HepG2 (cell line): Measurements from ENCODE around the gene PEX11G. TPM values are rescaled to one million over a fixed set of nuclear protein-coding genes. Genes with fewer than 3 reads are reported as not detected.

ENCODE experiments used
- ATAC-seq: fragments of 200-7000 bp; cut with Tn5 transposase; 3 replicates; pipeline ENCODE4 v1.9.1; 2020; ENCODE audit warnings: mild to moderate bottlenecking, moderate library complexity
- BruUV-seq: library from RNA; stranded (reverse); fragments of 400-500 nt; replicated peaks from 2 replicates; lab custom pipeline; 2021; lab: Mats Ljungman, UMichigan
- CTCF ChIA-PET: fragments of 300-600 bp; formaldehyde crosslinking; extraction: SDS; loops from one replicate; lab custom pipeline; 2021; ENCODE audit warnings: low total read pairs, inconsistent platforms, low intra/inter-chr PET ratio; lab: Yijun Ruan, JAX
- POLR2A ChIA-PET: fragments of 350-600 bp; sonication (Branson Sonifier 250); formaldehyde crosslinking; loops from one replicate; lab custom pipeline; 2020; ENCODE audit warnings: antibody characterized with exemption, inconsistent platforms; lab: Yijun Ruan, JAX
- DNase-seq: peaks from one replicate; pipeline ENCODE4 v3.0.0-alpha.2; 2015; ENCODE audit warnings: low spot score
- FAIRE-seq: peaks from 3 replicates; lab custom pipeline; 2011; peaks lifted over from hg19 to GRCh38; lab: Jason Lieb, UNC
- H2AFZ ChIP-seq: one replicate; pipeline ENCODE4 v1.6.1; 2011; ENCODE audit warnings: low read length, inconsistent platforms
- H3K27ac ChIP-seq: fragments of 300-600 bp; 3 replicates; pipeline ENCODE4 v1.8.0; 2011; ENCODE audit warnings: mixed run types, mild to moderate bottlenecking, mixed read lengths, low read length, inconsistent platforms; ENCODE audit not compliant: insufficient read depth; ENCODE audit errors: extremely low read length
- H3K27me3 ChIP-seq, 2 experiments: fragments of 200-600 bp in 1 of 2; 2 replicates in 1 of 2; 3 replicates in 1 of 2; pipeline versions ENCODE4 v1.6.0 to v1.8.0; 2011; ENCODE audit warnings: low read length in 2 of 2, mild to moderate bottlenecking in 2 of 2, moderate library complexity in 2 of 2, inconsistent platforms in 1 of 2; ENCODE audit not compliant: insufficient read depth in 2 of 2, control insufficient read depth in 1 of 2
- H3K36me3 ChIP-seq, 2 experiments: fragments of 200-600 bp in 1 of 2; replicated peaks in 1 of 2; 2 replicates in 1 of 2; 3 replicates in 1 of 2; pipeline versions ENCODE4 v1.5.1 to v1.8.0; 2011; ENCODE audit warnings: low read length in 2 of 2, inconsistent platforms in 1 of 2; ENCODE audit not compliant: insufficient read depth in 2 of 2, control insufficient read depth in 1 of 2
- H3K4me1 ChIP-seq: 2 replicates; pipeline ENCODE4 v1.5.1; 2012; ENCODE audit warnings: low read length, inconsistent platforms; ENCODE audit not compliant: insufficient read depth
- H3K4me2 ChIP-seq: 2 replicates; pipeline ENCODE4 v1.6.0; 2011; ENCODE audit warnings: low read depth, low read length, inconsistent platforms
- H3K4me3 ChIP-seq, 3 experiments: fragments of 200-600 bp in 1 of 3; sonication (generic), shearing (Covaris generic) in 1 of 3; replicated peaks in 1 of 3; 2 replicates each; pipeline ENCODE4 v1.5.1; 2011 to 2016; ENCODE audit warnings: low read length in 3 of 3, inconsistent platforms in 2 of 3, low read depth in 2 of 3, mild to moderate bottlenecking in 2 of 3, control low read depth in 1 of 3, mixed read lengths in 1 of 3; ENCODE audit not compliant: insufficient read depth in 1 of 3
- H3K79me2 ChIP-seq: one replicate; pipeline ENCODE4 v1.6.1; 2011; ENCODE audit warnings: low read length, inconsistent platforms; ENCODE audit not compliant: insufficient read depth
- H3K9ac ChIP-seq: 2 replicates; pipeline ENCODE4 v1.6.0; 2011; ENCODE audit warnings: mild to moderate bottlenecking, low read depth, low read length, inconsistent platforms; ENCODE audit not compliant: insufficient read depth
- H3K9me3 ChIP-seq: 2 replicates; pipeline ENCODE4 v1.5.1; 2012; ENCODE audit warnings: mild to moderate bottlenecking, low read length
- H4K20me1 ChIP-seq: 2 replicates; pipeline ENCODE4 v1.6.0; 2011; ENCODE audit warnings: inconsistent platforms, mild to moderate bottlenecking, low read length, moderate library complexity; ENCODE audit not compliant: insufficient read depth
- FOXA1 ChIP-seq, 2 experiments: fragments of 450-650 bp in 1 of 2; sonication (generic) in 1 of 2; formaldehyde crosslinking in 1 of 2; IDR thresholded peaks; 2 replicates each; pipeline versions ENCODE4 v1.4.0 to v1.6.1; 2016 to 2020; ENCODE audit warnings: missing genetic modification reagents in 1 of 2
- MBD4 ChIP-seq: IDR thresholded peaks from 2 replicates; pipeline ENCODE4 v1.6.1; 2012; ENCODE audit warnings: low read length, inconsistent platforms, borderline replicate concordance
- MLX ChIP-seq: IDR thresholded peaks from 2 replicates; pipeline ENCODE4 v1.6.1; 2016
- SALL1 ChIP-seq: sonication (generic); formaldehyde crosslinking; IDR thresholded peaks from 2 replicates; pipeline ENCODE4 v1.8.0; 2022; ENCODE audit warnings: mild to moderate bottlenecking, missing genetic modification reagents
- SMARCE1 ChIP-seq: fragments of 450-650 bp; IDR thresholded peaks from 2 replicates; pipeline ENCODE4 v1.6.1; 2017; ENCODE audit warnings: borderline replicate concordance
- SP140L ChIP-seq: sonication (generic); formaldehyde crosslinking; IDR thresholded peaks from 2 replicates; pipeline ENCODE4 v1.4.0; 2020; ENCODE audit warnings: missing genetic modification reagents, borderline replicate concordance
- TEAD2 ChIP-seq: sonication (generic); formaldehyde crosslinking; IDR thresholded peaks from 2 replicates; pipeline ENCODE4 v1.9.0; 2021; ENCODE audit warnings: missing genetic modification reagents
- TGIF2 ChIP-seq: IDR thresholded peaks from 2 replicates; pipeline ENCODE4 v1.6.1; 2016; ENCODE audit warnings: control low read depth, missing compliant biosample characterization
- ZFP36L1 ChIP-seq: sonication (generic); formaldehyde crosslinking; IDR thresholded peaks from 2 replicates; pipeline ENCODE4 v1.8.0; 2022; ENCODE audit warnings: mild to moderate bottlenecking, missing genetic modification reagents, moderate library complexity
- ZNF207 ChIP-seq: fragments of 450-650 bp; IDR thresholded peaks from 2 replicates; pipeline ENCODE4 v1.6.1; 2016; ENCODE audit warnings: antibody characterized with exemption, borderline replicate concordance
- ZNF263 ChIP-seq: sonication (generic); formaldehyde crosslinking; IDR thresholded peaks from 2 replicates; pipeline ENCODE4 v1.4.0; 2020; ENCODE audit warnings: missing genetic modification reagents
- ZNF318 ChIP-seq: sonication (generic); formaldehyde crosslinking; IDR thresholded peaks from 2 replicates; pipeline ENCODE4 v1.4.0; 2020; ENCODE audit warnings: mild to moderate bottlenecking, missing genetic modification reagents
- ZNF414 ChIP-seq: sonication (generic); formaldehyde crosslinking; IDR thresholded peaks from 2 replicates; pipeline ENCODE4 v1.5.0; 2020; ENCODE audit warnings: missing genetic modification reagents
- ZNF567 ChIP-seq: sonication (generic); formaldehyde crosslinking; IDR thresholded peaks from 2 replicates; pipeline ENCODE4 v1.8.1; 2023; ENCODE audit warnings: mild to moderate bottlenecking, missing genetic modification reagents, borderline replicate concordance
- ZNF678 ChIP-seq: sonication (generic); formaldehyde crosslinking; IDR thresholded peaks from 2 replicates; pipeline ENCODE4 v1.4.0; 2020; ENCODE audit warnings: mild to moderate bottlenecking, missing genetic modification reagents
- WGBS: methylation state at CpG from one replicate; pipeline ENCODE4 v1.1.6; 2017; ENCODE audit warnings: low lambda C conversion rate; 5-methylcytosine and 5-hydroxymethylcytosine counted together
- in situ Hi-C: cut with HindIII; loops from 2 replicates; pipeline ENCODE4 v1.10.0; 2017; ENCODE audit warnings: low pct_unique_long_range_greater_than_20kb; ENCODE audit not compliant: extremely low pct_ligation_motif_present
- intact Hi-C: fragments of 100-400 bp; cut with micrococcal nuclease; formaldehyde crosslinking; loops from one replicate; pipeline ENCODE4 v1.10.0; 2022; ENCODE audit not compliant: unreplicated experiment
- polyA plus RNA-seq, 8 experiments: library from polyadenylated mRNA; depleted of rRNA in 3 of 8; stranded (reverse) in 7 of 8; unstranded in 1 of 8; fragments of >200 nt; fragmentation: Illumina TruSeq in 4 of 8; extraction: Trizol in 4 of 8; gene quantifications; 2 replicates each; pipeline versions ENCODE4 v1.2.1 to v1.2.3, GENCODE V29; 2011 to 2016; ENCODE audit warnings: low read depth in 4 of 8, missing spikeins in 1 of 8, mixed read lengths in 1 of 8; ENCODE audit not compliant: insufficient read depth in 1 of 8
- total RNA-seq, 5 experiments: library from RNA; depleted of rRNA; stranded (reverse); fragments of >200 nt; fragmentation: Illumina TruSeq; extraction: Trizol; gene quantifications; 2 replicates each; pipeline ENCODE4 v1.2.3, GENCODE V29; 2016; ENCODE audit warnings: low read depth in 1 of 5

PEX11G gene
- total and polyA plus RNA-seq, 2 of the 13 experiments (the other 11 are each of a cell fraction or from before 2014, with no cell fraction given) = not detected

GRCh38 chr19:7454998-7455397 is 33.8 kb downstream of the PEX11G start:
- CTCF ChIA-PET = no interaction called here
- H3K9me3 ChIP-seq = peaks cover 19% of the 10 kb centered on the region
- BruUV-seq = no TSS peak
- intact Hi-C loops = no loop called here
- WGBS = 98% methylated on average over 8 of the region's 8 CpGs
- peaks cover 23 to 46% of the 10 kb centered on the region in 2 experiments for H3K36me3 ChIP-seq
- in situ Hi-C loops = no loop called here
- no peaks in the 10 kb centered on the region for H4K20me1 ChIP-seq
- POLR2A ChIA-PET = no interaction called here
- no peak overlapping the region for H3K27ac ChIP-seq
- no peak overlapping the region for H3K9ac ChIP-seq
- H3K79me2 ChIP-seq = peaks cover 4% of the 10 kb centered on the region
- FAIRE-seq (no peak), DNase-seq (no peak), ATAC-seq (no peak)
- no peak overlapping the region for H2AFZ ChIP-seq
- TF ChIP-seq TGIF2 (CRISPR knock-in tag) = no peak
- TF ChIP-seq ZNF318 = no peak
- no peak for TF ChIP-seq ZFP36L1 (CRISPR knock-in tag)
- no peak for TF ChIP-seq SP140L (CRISPR knock-in tag)
- no peak for TF ChIP-seq SMARCE1
- no peak for TF ChIP-seq SALL1 (CRISPR knock-in tag)
- TF ChIP-seq ZNF567 (CRISPR knock-in tag) = no peak
- no peak for TF ChIP-seq ZNF678 (CRISPR knock-in tag)
- TF ChIP-seq ZNF263 = no peak
- no peak for TF ChIP-seq TEAD2 (CRISPR knock-in tag)
- no peak for TF ChIP-seq ZNF207
- no peak for TF ChIP-seq MLX
- TF ChIP-seq ZNF414 (CRISPR knock-in tag) = no peak
- TF ChIP-seq FOXA1 (IDR thresholded peaks at IDR 0.05) = no peak
- TF ChIP-seq FOXA1 (CRISPR knock-in tag; IDR thresholded peaks at IDR 0.05) = no peak
- TF ChIP-seq MBD4 = no peak
- no peak overlapping the region for H3K4me3 ChIP-seq
- no peaks in the 10 kb centered on the region for H3K27me3 ChIP-seq
- no peak overlapping the region for H3K4me2 ChIP-seq
- H3K4me1 ChIP-seq = no peaks in the 10 kb centered on the region
